H9 (cell line): ENCODE measurements around the gene AP5M1. TPM values are rescaled to one million over a fixed set of nuclear protein-coding genes. Genes with fewer than 3 reads are reported as not detected.

Experiments
- DNase-seq: peaks from one replicate; pipeline ENCODE4 v3.0.0-alpha.2; 2017
- H2AFZ ChIP-seq: one replicate; pipeline ENCODE4 v1.6.1; 2013; ENCODE audit warnings: mild to moderate bottlenecking, low read length, control low read depth, moderate library complexity
- H2AK5ac ChIP-seq: 2 replicates; pipeline ENCODE4 v1.6.1; 2013; ENCODE audit warnings: low read length, control low read depth, mixed read lengths; ENCODE audit not compliant: insufficient read length
- H2BK120ac ChIP-seq: one replicate; pipeline ENCODE4 v1.6.1; 2013; ENCODE audit warnings: low read depth, mild to moderate bottlenecking, low read length, control low read depth, inconsistent platforms; ENCODE audit not compliant: poor library complexity, severe bottlenecking
- H2BK12ac ChIP-seq: 2 replicates; pipeline ENCODE4 v1.6.1; 2013; ENCODE audit warnings: low read length, control low read depth, mixed read lengths, low read depth; ENCODE audit not compliant: insufficient read length
- H2BK15ac ChIP-seq: 2 replicates; pipeline ENCODE4 v1.6.1; 2013; ENCODE audit warnings: low read depth, low read length, control low read depth
- H2BK20ac ChIP-seq: one replicate; pipeline ENCODE4 v1.6.1; 2013; ENCODE audit warnings: low read depth, mild to moderate bottlenecking, low read length, control low read depth, inconsistent platforms; ENCODE audit not compliant: poor library complexity, severe bottlenecking
- H2BK5ac ChIP-seq: 2 replicates; pipeline ENCODE4 v1.6.1; 2013; ENCODE audit warnings: low read length, control low read depth, mixed read lengths; ENCODE audit not compliant: insufficient read length
- H3K14ac ChIP-seq: 2 replicates; pipeline ENCODE4 v1.6.1; 2013; ENCODE audit warnings: low read length, control low read depth; ENCODE audit not compliant: insufficient read depth
- H3K18ac ChIP-seq: 2 replicates; pipeline ENCODE4 v1.6.1; 2013; ENCODE audit warnings: low read depth, mild to moderate bottlenecking, mixed read lengths, low read length, control low read depth; ENCODE audit not compliant: insufficient read length
- H3K23ac ChIP-seq: 2 replicates; pipeline ENCODE4 v1.6.1; 2013; ENCODE audit warnings: low read length, control low read depth, mixed read lengths, low read depth; ENCODE audit not compliant: insufficient read length
- H3K23me2 ChIP-seq: 2 replicates; pipeline ENCODE4 v1.6.1; 2013; ENCODE audit warnings: low read depth, mild to moderate bottlenecking, mixed read lengths, low read length, control low read depth; ENCODE audit not compliant: insufficient read length, poor library complexity, severe bottlenecking
- H3K27ac ChIP-seq: 2 replicates; pipeline ENCODE4 v1.5.1; 2013; ENCODE audit warnings: low read length, control low read depth, mixed read lengths, low read depth; ENCODE audit not compliant: insufficient read length
- H3K27me3 ChIP-seq: 2 replicates; pipeline ENCODE4 v1.6.1; 2013; ENCODE audit warnings: low read length, control low read depth, inconsistent platforms; ENCODE audit not compliant: insufficient read depth
- H3K4ac ChIP-seq: 2 replicates; pipeline ENCODE4 v1.6.1; 2013; ENCODE audit warnings: low read depth, mild to moderate bottlenecking, control low read depth, inconsistent platforms, low read length, moderate library complexity
- H3K4me1 ChIP-seq: 2 replicates; pipeline ENCODE4 v1.6.1; 2013; ENCODE audit warnings: low read length, control low read depth, inconsistent platforms; ENCODE audit not compliant: insufficient read depth
- H3K4me2 ChIP-seq: 2 replicates; pipeline ENCODE4 v1.6.1; 2013; ENCODE audit warnings: low read length, control low read depth, mixed read lengths; ENCODE audit not compliant: insufficient read length, insufficient read depth
- H3K56ac ChIP-seq: 2 replicates; pipeline ENCODE4 v1.6.1; 2013; ENCODE audit warnings: low read depth, mild to moderate bottlenecking, mixed read lengths, low read length, control low read depth; ENCODE audit not compliant: insufficient read length
- H3K79me1 ChIP-seq: 2 replicates; pipeline ENCODE4 v1.6.1; 2013; ENCODE audit warnings: low read depth, mild to moderate bottlenecking, moderate library complexity, low read length, control low read depth, inconsistent platforms; ENCODE audit not compliant: insufficient read depth, poor library complexity, severe bottlenecking
- H3K79me2 ChIP-seq: 2 replicates; pipeline ENCODE4 v1.6.1; 2013; ENCODE audit warnings: low read length, control low read depth, inconsistent platforms; ENCODE audit not compliant: insufficient read depth
- H3K9ac ChIP-seq: 2 replicates; pipeline ENCODE4 v1.6.1; 2013; ENCODE audit warnings: low read length, control low read depth, mixed read lengths; ENCODE audit not compliant: insufficient read length; ENCODE audit errors: extremely low read depth
- H3K9me3 ChIP-seq: one replicate; pipeline ENCODE4 v1.6.1; 2013; ENCODE audit warnings: low read depth, low read length, inconsistent platforms; ENCODE audit not compliant: control insufficient read depth
- H3T11ph ChIP-seq: one replicate; pipeline ENCODE4 v1.6.1; 2013; ENCODE audit warnings: mild to moderate bottlenecking, low read length, control low read depth, inconsistent platforms
- H4K20me1 ChIP-seq: one replicate; pipeline ENCODE4 v1.6.1; 2013; ENCODE audit not compliant: control insufficient read depth, insufficient read length, insufficient read depth
- H4K5ac ChIP-seq: 2 replicates; pipeline ENCODE4 v1.6.1; 2013; ENCODE audit warnings: low read depth, mild to moderate bottlenecking, mixed read lengths, low read length, control low read depth; ENCODE audit not compliant: insufficient read length
- H4K8ac ChIP-seq: replicated peaks from 2 replicates; pipeline ENCODE4 v1.6.1; 2013; ENCODE audit warnings: low read length, control low read depth, mixed read lengths, low read depth; ENCODE audit not compliant: insufficient read length
- H4K91ac ChIP-seq: 2 replicates; pipeline ENCODE4 v1.6.1; 2013; ENCODE audit warnings: low read depth, mild to moderate bottlenecking, moderate library complexity, mixed read lengths, low read length, control low read depth; ENCODE audit not compliant: insufficient read length
- H3K27ac Mint-ChIP-seq, 3 experiments: 2 replicates in 2 of 3; 3 replicates in 1 of 3; pipeline ENCODE4 v1.8.0; 2020 to 2021; ENCODE audit warnings: mixed read lengths in 3 of 3, mild to moderate bottlenecking in 1 of 3, moderate library complexity in 1 of 3
- H3K27me3 Mint-ChIP-seq: 2 replicates; pipeline ENCODE4 v1.8.0; 2021; ENCODE audit warnings: low read depth, mild to moderate bottlenecking, moderate library complexity, mixed read lengths
- H3K36me3 Mint-ChIP-seq, 3 experiments: 2 replicates in 2 of 3; 3 replicates in 1 of 3; pipeline ENCODE4 v1.8.0; 2020 to 2021; ENCODE audit warnings: low read depth in 3 of 3, mixed read lengths in 3 of 3; ENCODE audit not compliant: insufficient read depth in 1 of 3
- H3K4me1 Mint-ChIP-seq, 2 experiments: 2 replicates each; pipeline ENCODE4 v1.8.0; 2020; ENCODE audit warnings: mixed read lengths in 2 of 2
- H3K4me3 Mint-ChIP-seq, 2 experiments: 2 replicates in 1 of 2; 3 replicates in 1 of 2; pipeline ENCODE4 v1.8.0; 2020 to 2021; ENCODE audit warnings: mild to moderate bottlenecking in 2 of 2, mixed read lengths in 2 of 2, moderate library complexity in 1 of 2
- H3K9me3 Mint-ChIP-seq, 2 experiments: 2 replicates in 1 of 2; 3 replicates in 1 of 2; pipeline ENCODE4 v1.8.0; 2020; ENCODE audit warnings: mild to moderate bottlenecking in 2 of 2, mixed read lengths in 2 of 2, moderate library complexity in 1 of 2
- WGBS: extraction: QIAGEN DNeasy Blood & Tissue Kit; methylation state at CpG from one replicate; pipeline ENCODE4 v1.1.7; 2013; ENCODE audit warnings: missing lambda C conversion rate, low lambda C conversion rate, mixed read lengths; ENCODE audit not compliant: insufficient read length; ENCODE audit errors: extremely low coverage; 5-methylcytosine and 5-hydroxymethylcytosine counted together
- total RNA-seq: library from RNA; stranded (reverse); gene quantifications from 2 replicates; pipeline ENCODE4 v1.2.1, GENCODE V29; 2021
- TF ChIP-seq, protein P1 (sequence below): fragments of 200-600 bp; sonication (generic); conservative IDR thresholded peaks from 3 replicates; pipeline ENCODE4 v1.8.0; 2021; ENCODE audit warnings: antibody characterized with exemption, mild to moderate bottlenecking

AP5M1 gene
- total RNA-seq, 1 experiment from 2014 or later, result 42.6 TPM

DNA sequence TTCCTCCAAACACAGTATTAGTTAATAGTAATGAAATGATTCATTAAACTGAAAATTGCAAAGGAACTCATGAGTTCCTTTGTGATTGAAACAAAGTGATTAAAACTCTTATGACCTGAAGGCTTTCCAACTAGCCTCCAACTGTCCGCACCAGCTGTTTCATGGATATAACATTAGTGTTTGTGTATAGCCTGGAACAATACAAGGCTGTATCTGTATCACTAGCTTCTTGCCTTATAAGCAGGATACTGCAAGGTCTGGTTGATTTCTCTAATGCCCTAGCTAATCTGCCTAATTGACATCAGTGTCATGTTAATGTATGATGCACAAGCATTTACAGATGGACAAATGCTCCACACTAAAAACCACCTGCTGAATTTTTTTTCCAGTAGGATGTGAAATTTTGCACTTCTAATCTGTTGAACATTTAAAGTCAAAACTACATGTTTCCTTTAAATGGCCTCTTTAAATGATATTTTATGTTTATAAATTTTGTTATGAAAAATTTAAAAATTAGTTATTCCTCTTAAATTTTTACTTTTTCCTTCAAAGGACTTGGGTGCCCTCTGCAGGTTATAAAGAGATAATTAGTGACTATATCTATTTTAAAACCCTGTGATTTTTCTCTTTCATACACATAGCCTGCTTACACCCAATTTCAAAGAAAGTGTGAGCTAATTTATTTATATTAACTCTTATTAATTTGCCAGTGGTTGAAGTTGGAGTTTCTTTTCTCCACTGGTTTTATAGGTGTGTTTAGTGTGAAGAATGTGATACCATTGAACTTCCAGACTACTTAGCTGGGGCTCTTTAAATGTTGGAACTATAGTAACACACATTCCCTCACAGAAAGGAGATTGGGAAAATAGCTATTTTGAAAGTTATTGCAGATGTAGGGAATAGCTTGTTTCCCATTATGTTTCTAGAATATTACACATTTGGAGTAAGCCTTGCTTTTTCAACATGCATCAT lies 25.4 kb downstream of the AP5M1 start:
- H3K79me2 ChIP-seq, result no peaks in the 10 kb centered on the region
- no peaks in the 10 kb centered on the region for H3K23me2 ChIP-seq
- H3K27ac ChIP-seq, result no peak overlapping the region
- H3K27ac Mint-ChIP-seq, result no peak overlapping the region
- no peaks in the 10 kb centered on the region for H3K27me3 ChIP-seq
- H2BK5ac ChIP-seq, result no peak overlapping the region
- no peaks in the 10 kb centered on the region for H3K9me3 Mint-ChIP-seq
- H2BK12ac ChIP-seq, result no peak overlapping the region
- TF ChIP-seq, protein P1, sequence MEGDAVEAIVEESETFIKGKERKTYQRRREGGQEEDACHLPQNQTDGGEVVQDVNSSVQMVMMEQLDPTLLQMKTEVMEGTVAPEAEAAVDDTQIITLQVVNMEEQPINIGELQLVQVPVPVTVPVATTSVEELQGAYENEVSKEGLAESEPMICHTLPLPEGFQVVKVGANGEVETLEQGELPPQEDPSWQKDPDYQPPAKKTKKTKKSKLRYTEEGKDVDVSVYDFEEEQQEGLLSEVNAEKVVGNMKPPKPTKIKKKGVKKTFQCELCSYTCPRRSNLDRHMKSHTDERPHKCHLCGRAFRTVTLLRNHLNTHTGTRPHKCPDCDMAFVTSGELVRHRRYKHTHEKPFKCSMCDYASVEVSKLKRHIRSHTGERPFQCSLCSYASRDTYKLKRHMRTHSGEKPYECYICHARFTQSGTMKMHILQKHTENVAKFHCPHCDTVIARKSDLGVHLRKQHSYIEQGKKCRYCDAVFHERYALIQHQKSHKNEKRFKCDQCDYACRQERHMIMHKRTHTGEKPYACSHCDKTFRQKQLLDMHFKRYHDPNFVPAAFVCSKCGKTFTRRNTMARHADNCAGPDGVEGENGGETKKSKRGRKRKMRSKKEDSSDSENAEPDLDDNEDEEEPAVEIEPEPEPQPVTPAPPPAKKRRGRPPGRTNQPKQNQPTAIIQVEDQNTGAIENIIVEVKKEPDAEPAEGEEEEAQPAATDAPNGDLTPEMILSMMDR, result peak; percentile 65
- no peak overlapping the region for H3K14ac ChIP-seq
- H3K4me1 Mint-ChIP-seq, result peaks cover 5 to 11% of the 10 kb centered on the region in 2 experiments; a peak in 2 of 4 replicates
- no peak overlapping the region for H3K9ac ChIP-seq
- H2BK20ac ChIP-seq, result no peak overlapping the region
- no peaks in the 10 kb centered on the region for H4K20me1 ChIP-seq
- H3K18ac ChIP-seq, result no peak overlapping the region
- no peak overlapping the region for H3K4me3 Mint-ChIP-seq
- no peak overlapping the region for H3K4ac ChIP-seq
- no peak overlapping the region for H4K5ac ChIP-seq
- no peaks in the 10 kb centered on the region; the same call in 1 of the 2 replicates for H3K4me1 ChIP-seq
- H2AFZ ChIP-seq, result no peak overlapping the region
- no peak overlapping the region for H2AK5ac ChIP-seq
- no peak overlapping the region for H4K8ac ChIP-seq
- no peak overlapping the region for H2BK15ac ChIP-seq
- WGBS, result no CpG with 5 or more reads among the region's 1 CpG
- no peaks in the 10 kb centered on the region for H3K27me3 Mint-ChIP-seq
- H3K36me3 Mint-ChIP-seq, result peaks cover 0 to 4% (median 0%) of the 10 kb centered on the region in 3 experiments; a peak in 2 of 7 replicates
- no peaks in the 10 kb centered on the region for H3K79me1 ChIP-seq
- DNase-seq, result no peak
- no peak overlapping the region for H3K4me2 ChIP-seq
- no peak overlapping the region for H3K23ac ChIP-seq
- no peak overlapping the region for H3T11ph ChIP-seq
- H4K91ac ChIP-seq, result no peak overlapping the region
- H2BK120ac ChIP-seq, result no peak overlapping the region
- H3K9me3 ChIP-seq, result no peaks in the 10 kb centered on the region
- H3K56ac ChIP-seq, result no peak overlapping the region
